Measurements from ENCODE around the gene ABHD16B. TPM values are rescaled to one million over a fixed set of nuclear protein-coding genes. Genes with fewer than 3 reads are reported as not detected.

ABHD16B gene
- polyA plus RNA-seq, 1 experiment = not detected

- H3K27ac ChIP-seq (ENCODE audit: low read depth, low read length) = peak within 1 kb of the TSS; percentile 21
- peak within 1 kb of the TSS; percentile 74 for H3K4me3 ChIP-seq (ENCODE audit: low read depth, low read length)
- H3K9me3 ChIP-seq (ENCODE audit: control insufficient read depth, insufficient read depth, low read length) = peaks cover 10% of the 10 kb centered on the region; the same call in 1 of the 2 replicates
- DNase-seq (ENCODE audit: low read depth, low spot score) = no peak
- no peaks in the 10 kb centered on the region for H3K27me3 ChIP-seq (ENCODE audit: control insufficient read depth, insufficient read depth, low read length)
- no peak for TF ChIP-seq CTCF (IDR thresholded peaks at IDR 0.05; ENCODE audit: low read depth, low read length)
- ChIA-PET POLR2A (no interaction called here), CTCF (interaction anchor here (1.0 kb wide), 1 partner anchor 56 kb away, joined by 3 read pairs; no protein-coding TSS in a partner anchor)
These were observed 30.3 kb upstream of the ABHD16B start, which contains the start of gene ZBTB46 for GRCh38 chr20:63830841-63831588. ZBTB46 (minus strand) TSS chr20:63831264; CDS start chr20:63790757, 40,507 bp downstream.

- peak overlapping the region; percentile 54; the same call in 1 of the 2 replicates for H3K4me3 ChIP-seq (ENCODE audit: low read depth, low read length)
- CTCF ChIA-PET = no interaction called here
- H3K27ac ChIP-seq (ENCODE audit: low read depth, low read length) = no peak overlapping the region
- no peak for DNase-seq (ENCODE audit: low read depth, low spot score)
- H3K27me3 ChIP-seq (ENCODE audit: control insufficient read depth, insufficient read depth, low read length) = no peaks in the 10 kb centered on the region
- peaks cover 10% of the 10 kb centered on the region; the same call in 1 of the 2 replicates for H3K9me3 ChIP-seq (ENCODE audit: control insufficient read depth, insufficient read depth, low read length)
- no peak for TF ChIP-seq CTCF (IDR thresholded peaks at IDR 0.05; ENCODE audit: low read depth, low read length)
- POLR2A ChIA-PET = no interaction called here
These were observed 29.7 kb upstream of the ABHD16B start for GRCh38 chr20:63831646-63831992.

- Histone ChIP-seq H3K27ac (ENCODE audit: low read depth, low read length) (no peak overlapping the region), H3K4me3 (ENCODE audit: low read depth, low read length) (peak overlapping the region; percentile 7; the same call in 1 of the 2 replicates), H3K27me3 (ENCODE audit: control insufficient read depth, insufficient read depth, low read length) (no peaks in the 10 kb centered on the region), H3K9me3 (ENCODE audit: control insufficient read depth, insufficient read depth, low read length) (peaks cover 7% of the 10 kb centered on the region; the same call in 1 of the 2 replicates)
- TF ChIP-seq CTCF (IDR thresholded peaks at IDR 0.05; ENCODE audit: low read depth, low read length) = no peak
- ChIA-PET CTCF (no interaction called here), POLR2A (no interaction called here)
- DNase-seq (ENCODE audit: low read depth, low spot score) = no peak
These were observed 29.2 kb upstream of the ABHD16B start for GRCh38 chr20:63831993-63832686.

GRCh38 chr20:63833776-63834490 lies 27.4 kb upstream of the ABHD16B start:
- Histone ChIP-seq H3K27me3 (ENCODE audit: control insufficient read depth, insufficient read depth, low read length) (no peaks in the 10 kb centered on the region), H3K9me3 (ENCODE audit: control insufficient read depth, insufficient read depth, low read length) (peaks cover 7% of the 10 kb centered on the region; the same call in 1 of the 2 replicates), H3K4me3 (ENCODE audit: low read depth, low read length) (no peak overlapping the region), H3K27ac (ENCODE audit: low read depth, low read length) (peak overlapping the region; percentile 92)
- no peak for TF ChIP-seq CTCF (IDR thresholded peaks at IDR 0.05; ENCODE audit: low read depth, low read length)
- ChIA-PET POLR2A (interaction anchor here (0.6 to 2.5 kb wide), 5 partner anchors 12 to 953 kb away, joined by 3 to 17 read pairs (median 3); partner anchors contain the start of genes SLC2A4RG and TPD52L2), CTCF (interaction anchor here (1.2 kb wide), 1 partner anchor 59 kb away, joined by 3 read pairs; no protein-coding TSS in a partner anchor)
- peak; percentile 74 for DNase-seq (ENCODE audit: low read depth, low spot score)

Data from AG04450 (cell line).